GM13977 (cell line): ENCODE measurements around the gene MTCL3.

Experiments
- DNase-seq: peaks from one replicate; pipeline ENCODE4 v3.0.0; 2012; ENCODE audit warnings: low spot score
- CTCF ChIP-seq: IDR thresholded peaks from 2 replicates; pipeline ENCODE4 v1.5.1; 2012; ENCODE audit warnings: mild to moderate bottlenecking, control low read depth; ENCODE audit not compliant: insufficient read depth; ENCODE audit errors: extremely low read depth, missing control alignments
- in situ Hi-C: fragments of 300-500 bp; cut with MboI; formaldehyde crosslinking; loops from one replicate; pipeline ENCODE4 v1.12.0; 2022; ENCODE audit warnings: low sequenced_read_pairs, low pct_unique_long_range_greater_than_20kb, mixed read lengths, inconsistent platforms; ENCODE audit not compliant: unreplicated experiment

MTCL3 gene

DNA sequence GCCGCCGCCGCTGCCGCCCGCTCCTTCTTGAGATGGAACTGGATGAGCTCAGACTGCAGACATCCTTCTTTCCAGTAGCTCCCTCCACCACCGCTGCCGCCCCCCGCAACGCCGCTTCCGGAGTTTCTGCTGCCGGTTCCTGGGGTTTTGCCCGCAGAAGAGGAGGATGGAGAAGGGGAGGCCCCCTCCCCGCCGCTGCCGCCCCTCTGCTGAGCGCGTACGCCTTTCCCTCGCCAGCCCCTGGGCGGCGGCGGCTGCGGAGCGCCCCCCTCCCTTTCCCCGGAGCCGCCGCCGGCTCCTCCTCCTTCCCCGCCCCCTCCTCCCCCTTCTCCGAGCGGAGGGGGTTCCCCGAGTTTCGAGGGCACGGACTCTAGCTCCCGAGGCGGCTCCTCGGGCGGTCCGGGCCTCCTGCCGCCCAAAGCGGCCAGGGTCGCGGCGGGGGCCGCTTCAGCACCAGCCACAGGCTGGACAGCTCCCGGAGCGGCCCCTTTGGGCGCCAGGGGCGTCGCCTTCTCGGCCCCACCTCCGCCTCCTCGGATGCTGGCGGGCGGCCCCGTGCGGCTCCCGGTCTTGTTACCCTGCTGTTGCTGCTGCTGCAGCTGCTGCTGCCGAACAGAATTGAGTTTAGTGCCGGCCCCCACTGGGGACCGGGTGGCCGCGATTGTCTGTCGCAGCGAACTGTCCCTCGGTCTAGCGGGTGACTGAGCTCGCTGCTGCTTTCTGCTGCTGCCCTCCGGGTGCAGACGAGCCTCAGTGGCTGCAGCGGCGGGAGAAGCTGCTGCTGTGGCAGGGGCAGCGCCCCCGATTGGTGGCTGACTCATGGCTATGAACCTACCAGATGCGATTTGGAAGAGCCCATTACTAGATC, 3.1 kb downstream of the MTCL3 start:
- DNase-seq, result peak; percentile 83
- in situ Hi-C loops, result no loop called here
- TF ChIP-seq CTCF, result peak; percentile 8

GRCh38 chr6:127515234-127515793, 3.8 kb downstream of the MTCL3 start:
- in situ Hi-C loops, result no loop called here
- peak; percentile 35 for DNase-seq
- TF ChIP-seq CTCF, result no peak

DNA sequence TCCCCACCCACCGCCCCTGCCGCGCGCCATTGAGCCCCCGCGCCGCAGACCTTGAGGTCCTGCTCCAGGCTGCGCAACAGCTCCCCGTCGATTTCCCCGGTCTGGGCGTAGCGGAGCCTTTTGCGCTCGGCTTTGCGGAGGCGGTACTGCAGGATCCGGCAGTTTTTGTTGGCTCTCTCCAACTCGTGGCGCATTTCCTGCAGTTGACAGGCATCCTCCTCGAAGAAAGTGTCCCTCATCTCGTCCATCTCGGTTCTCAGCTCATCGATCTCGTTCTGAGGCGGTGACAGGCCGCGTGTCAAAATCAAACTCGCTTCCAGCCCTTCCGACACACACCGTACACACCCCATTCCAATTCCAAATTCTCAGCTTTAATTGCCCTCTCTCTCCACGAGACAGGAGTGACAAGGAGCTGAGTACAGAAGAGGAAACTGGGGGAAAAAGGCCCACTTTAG, 4.3 kb downstream of the MTCL3 start:
- in situ Hi-C loops, result no loop called here
- peak; percentile 17 for DNase-seq
- TF ChIP-seq CTCF, result no peak

- TF ChIP-seq CTCF, result no peak
- in situ Hi-C loops, result no loop called here
- no peak for DNase-seq
Observed at GRCh38 chr6:127514179-127514772, 4.9 kb downstream of the MTCL3 start.

GRCh38 chr6:127513425-127513824, 5.7 kb downstream of the MTCL3 start:
- TF ChIP-seq CTCF, result no peak
- in situ Hi-C loops, result no loop called here
- no peak for DNase-seq

GRCh38 chr6:127510876-127511275, 8.3 kb downstream of the MTCL3 start:
- no peak for DNase-seq
- TF ChIP-seq CTCF, result no peak
- in situ Hi-C loops, result no loop called here
